HEK293 (cell line): Measurements from ENCODE around the gene NKPD1.

Experiments
- CTCF ChIA-PET: fragments of 350-600 bp; formaldehyde crosslinking; extraction: SDS; loops from one replicate; lab custom pipeline; 2021; ENCODE audit warnings: antibody characterized with exemption; lab: Yijun Ruan, JAX
- POLR2A ChIA-PET: fragments of 300-600 bp; formaldehyde crosslinking; extraction: SDS; loops from one replicate; lab custom pipeline; 2020; ENCODE audit warnings: antibody characterized with exemption, inconsistent platforms; lab: Yijun Ruan, JAX
- H3K27ac ChIP-seq: fragments of 200-500 bp; sonication (Bioruptor generic); 2 replicates; pipeline ENCODE4 v1.5.1; 2014; ENCODE audit warnings: low read depth, low read length, control low read depth, inconsistent platforms; ENCODE audit errors: extremely low read depth
- H3K36me3 ChIP-seq, 2 experiments: fragments of 200-500 bp in 1 of 2; sonication (Bioruptor generic) in 1 of 2; 1 replicate in 1 of 2; 2 replicates in 1 of 2; pipeline ENCODE4 v1.5.1; 2014 to 2017; ENCODE audit warnings: inconsistent platforms in 2 of 2, low read length in 2 of 2; ENCODE audit not compliant: control insufficient read depth in 2 of 2, insufficient read depth in 1 of 2
- H3K4me1 ChIP-seq: fragments of 200-500 bp; sonication (Bioruptor generic); 2 replicates; pipeline ENCODE4 v1.5.1; 2014; ENCODE audit warnings: mild to moderate bottlenecking, low read length, inconsistent platforms; ENCODE audit not compliant: control insufficient read depth, insufficient read depth
- H3K4me3 ChIP-seq: 2 replicates; pipeline ENCODE4 v1.5.1; 2011; ENCODE audit warnings: low read depth, mild to moderate bottlenecking, control low read depth, low read length, moderate library complexity
- H3K9me3 ChIP-seq: fragments of 200-500 bp; sonication (Bioruptor generic); 2 replicates; pipeline ENCODE4 v1.5.1; 2014; ENCODE audit warnings: low read depth, low read length, inconsistent platforms; ENCODE audit not compliant: control insufficient read depth, insufficient read depth
- CTCF ChIP-seq: fragments of 450-650 bp; formaldehyde crosslinking; IDR thresholded peaks from 2 replicates; pipeline ENCODE4 v1.5.1; 2016; ENCODE audit warnings: missing biosample characterization, missing genetic modification characterization
- EGR2 ChIP-seq: fragments of 450-650 bp; formaldehyde crosslinking; IDR thresholded peaks from 2 replicates; pipeline ENCODE4 v1.5.1; 2016; ENCODE audit warnings: low read depth, missing biosample characterization, missing genetic modification characterization
- GLIS1 ChIP-seq: fragments of 450-650 bp; formaldehyde crosslinking; IDR thresholded peaks from 2 replicates; pipeline ENCODE4 v1.5.1; 2016; ENCODE audit warnings: missing biosample characterization, missing genetic modification characterization
- IKZF3 ChIP-seq: fragments of 450-650 bp; IDR thresholded peaks from 2 replicates; pipeline ENCODE4 v1.5.0; 2018; ENCODE audit warnings: missing biosample characterization, mild to moderate bottlenecking, missing genetic modification characterization, moderate library complexity
- KLF1 ChIP-seq: fragments of 450-650 bp; formaldehyde crosslinking; IDR thresholded peaks from 2 replicates; pipeline ENCODE4 v1.5.1; 2016; ENCODE audit warnings: missing biosample characterization, missing genetic modification characterization
- KLF17 ChIP-seq: fragments of 450-650 bp; formaldehyde crosslinking; IDR thresholded peaks from 2 replicates; pipeline ENCODE4 v1.5.1; 2016; ENCODE audit warnings: missing biosample characterization, missing genetic modification characterization
- KLF8 ChIP-seq: fragments of 450-650 bp; formaldehyde crosslinking; IDR thresholded peaks from 2 replicates; pipeline ENCODE4 v1.5.1; 2016; ENCODE audit warnings: missing biosample characterization, missing genetic modification characterization
- KLF9 ChIP-seq: fragments of 450-650 bp; formaldehyde crosslinking; IDR thresholded peaks from 2 replicates; pipeline ENCODE4 v1.5.1; 2016; ENCODE audit warnings: missing biosample characterization, missing genetic modification characterization, low read depth
- REPIN1 ChIP-seq: fragments of 450-650 bp; formaldehyde crosslinking; IDR thresholded peaks from 2 replicates; pipeline ENCODE4 v1.5.1; 2017; ENCODE audit warnings: missing biosample characterization, missing genetic modification characterization, low read depth
- SCRT2 ChIP-seq: fragments of 450-650 bp; formaldehyde crosslinking; IDR thresholded peaks from 2 replicates; pipeline ENCODE4 v1.5.1; 2016; ENCODE audit warnings: missing biosample characterization, missing genetic modification characterization
- SP2 ChIP-seq: fragments of 450-650 bp; formaldehyde crosslinking; IDR thresholded peaks from 2 replicates; pipeline ENCODE4 v1.5.1; 2016; ENCODE audit warnings: missing biosample characterization, missing genetic modification characterization
- WT1 ChIP-seq: fragments of 450-650 bp; formaldehyde crosslinking; IDR thresholded peaks from 2 replicates; pipeline ENCODE4 v1.5.1; 2016; ENCODE audit warnings: missing biosample characterization, missing genetic modification characterization
- ZBTB20 ChIP-seq: fragments of 450-650 bp; formaldehyde crosslinking; IDR thresholded peaks from 2 replicates; pipeline ENCODE4 v1.5.1; 2016; ENCODE audit warnings: missing biosample characterization, missing genetic modification characterization
- ZBTB8A ChIP-seq: fragments of 450-650 bp; formaldehyde crosslinking; IDR thresholded peaks from 2 replicates; pipeline ENCODE4 v1.5.1; 2016; ENCODE audit warnings: missing biosample characterization, missing genetic modification characterization
- ZFHX2 ChIP-seq: fragments of 450-650 bp; formaldehyde crosslinking; conservative IDR thresholded peaks from 2 replicates; pipeline ENCODE4 v1.5.1; 2016; ENCODE audit warnings: missing biosample characterization, missing genetic modification characterization
- ZFP3 ChIP-seq: fragments of 450-650 bp; formaldehyde crosslinking; IDR thresholded peaks from 2 replicates; pipeline ENCODE4 v1.5.1; 2016; ENCODE audit warnings: low read depth, missing biosample characterization, missing genetic modification characterization
- ZFP69B ChIP-seq: fragments of 450-650 bp; formaldehyde crosslinking; IDR thresholded peaks from 2 replicates; pipeline ENCODE4 v1.5.1; 2016; ENCODE audit warnings: missing biosample characterization, missing genetic modification characterization
- ZIC2 ChIP-seq: fragments of 450-650 bp; formaldehyde crosslinking; IDR thresholded peaks from 2 replicates; pipeline ENCODE4 v1.5.1; 2016; ENCODE audit warnings: missing biosample characterization, missing genetic modification characterization
- ZNF10 ChIP-seq: fragments of 450-650 bp; formaldehyde crosslinking; IDR thresholded peaks from 2 replicates; pipeline ENCODE4 v1.5.1; 2017; ENCODE audit warnings: missing biosample characterization, missing genetic modification characterization
- ZNF112 ChIP-seq: fragments of 450-650 bp; formaldehyde crosslinking; IDR thresholded peaks from 2 replicates; pipeline ENCODE4 v1.5.0; 2017; ENCODE audit warnings: missing biosample characterization, missing genetic modification characterization
- ZNF350 ChIP-seq: fragments of 450-650 bp; formaldehyde crosslinking; IDR thresholded peaks from 2 replicates; pipeline ENCODE4 v1.5.0; 2017; ENCODE audit warnings: missing biosample characterization, mild to moderate bottlenecking, missing genetic modification characterization
- ZNF510 ChIP-seq: fragments of 450-650 bp; formaldehyde crosslinking; IDR thresholded peaks from 2 replicates; pipeline ENCODE4 v1.5.1; 2018; ENCODE audit warnings: mild to moderate bottlenecking, missing genetic modification characterization, missing biosample characterization; ENCODE audit not compliant: insufficient replicate concordance
- ZNF544 ChIP-seq: fragments of 450-650 bp; formaldehyde crosslinking; IDR thresholded peaks from 2 replicates; pipeline ENCODE4 v1.5.0; 2017; ENCODE audit warnings: missing biosample characterization, missing genetic modification characterization
- ZNF548 ChIP-seq: fragments of 450-650 bp; formaldehyde crosslinking; IDR thresholded peaks from 2 replicates; pipeline ENCODE4 v1.5.1; 2016; ENCODE audit warnings: missing biosample characterization, missing genetic modification characterization
- ZNF580 ChIP-seq: fragments of 450-650 bp; formaldehyde crosslinking; IDR thresholded peaks from 2 replicates; pipeline ENCODE4 v1.5.1; 2016; ENCODE audit warnings: missing biosample characterization, missing genetic modification characterization
- ZNF600 ChIP-seq: fragments of 450-650 bp; formaldehyde crosslinking; IDR thresholded peaks from 2 replicates; pipeline ENCODE4 v1.5.1; 2016; ENCODE audit warnings: missing biosample characterization, missing genetic modification characterization
- ZNF639 ChIP-seq: fragments of 450-650 bp; formaldehyde crosslinking; IDR thresholded peaks from 2 replicates; pipeline ENCODE4 v1.5.1; 2016; ENCODE audit warnings: missing biosample characterization, missing genetic modification characterization
- ZNF692 ChIP-seq: fragments of 450-650 bp; formaldehyde crosslinking; IDR thresholded peaks from 2 replicates; pipeline ENCODE4 v1.5.1; 2016; ENCODE audit warnings: missing biosample characterization, missing genetic modification characterization
- TF ChIP-seq, protein P1 (sequence below): fragments of 450-650 bp; formaldehyde crosslinking; IDR thresholded peaks from 2 replicates; pipeline ENCODE4 v1.5.1; 2016; ENCODE audit warnings: missing biosample characterization, missing genetic modification characterization, borderline replicate concordance

NKPD1 gene

DNA sequence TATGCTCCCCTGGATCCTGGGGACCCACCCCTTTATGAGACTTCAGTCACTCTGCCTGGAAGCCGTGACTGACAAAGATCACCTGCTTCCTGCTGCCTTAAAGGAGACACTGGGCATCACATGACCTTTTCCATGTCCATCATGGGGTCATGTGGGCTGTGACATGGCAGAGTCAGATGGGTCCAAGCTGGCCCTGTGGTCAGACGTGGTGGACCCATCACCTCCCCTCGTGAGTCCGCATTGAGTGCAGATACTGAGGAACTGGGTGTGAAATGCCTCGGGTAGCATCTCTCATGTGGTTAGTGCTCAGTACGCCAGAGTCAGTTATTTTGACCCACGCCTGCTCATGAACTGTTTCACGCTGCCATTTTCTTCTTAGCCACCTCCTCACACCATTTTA lies 27.1 kb downstream of the NKPD1 start (continued):
- TF ChIP-seq IKZF3 (tag by site-specific recombination) (no peak), REPIN1 (tag by site-specific recombination) (no peak), ZNF350 (no peak), ZFP3 (no peak), ZIC2 (no peak), ZNF112 (no peak), ZNF580 (tag by site-specific recombination) (no peak), KLF9 (no peak)
- TF ChIP-seq, all 188 proteins: peak for 0

GRCh38 chr19:45130888-45131615 lies 29.7 kb downstream of the NKPD1 start:
- CTCF ChIA-PET: interaction anchor here (0.5 to 1.4 kb wide), 9 partner anchors 13 to 385 kb away, joined by 3 to 6 read pairs (median 4); no protein-coding TSS in a partner anchor
- 0 out of 2 replicates have a peak, but pooled peaks cover 4% of the 10 kb centered on the region for H3K4me1 ChIP-seq
- no peak overlapping the region for H3K27ac ChIP-seq
- no peaks in the 10 kb centered on the region for H3K9me3 ChIP-seq
- peaks cover 0 to 3% of the 10 kb centered on the region in 2 experiments; a peak in 2 of 3 replicates for H3K36me3 ChIP-seq
- H3K4me3 ChIP-seq: no peak overlapping the region
- POLR2A ChIA-PET: interaction anchor here (0.6 to 1.2 kb wide), 3 partner anchors 33 to 229 kb away, joined by 4 to 8 read pairs (median 4); partner anchors contain the start of gene PPP1R37
- TF ChIP-seq ZBTB8A (tag by site-specific recombination) (0 out of 2 replicates have a peak, but pooled peaks have one; percentile 35), ZFP69B (tag by site-specific recombination) (no peak), SP2 (0 out of 2 replicates have a peak, but pooled peaks have one; percentile 8), ZFHX2 (tag by site-specific recombination) (peak; percentile 96), ZNF600 (tag by site-specific recombination) (peak; percentile 52), WT1 (peak; percentile 66), ZIC2 (peak; percentile 98), ZNF544 (no peak), ZNF10 (peak; percentile 87), KLF17 (tag by site-specific recombination) (peak; percentile 78), CTCF (tag by site-specific recombination) (peak; percentile 75), SCRT2 (tag by site-specific recombination) (peak; percentile 63), ZNF639 (tag by site-specific recombination) (no peak), KLF8 (tag by site-specific recombination) (0 out of 2 replicates have a peak, but pooled peaks have one; percentile 13), KLF1 (tag by site-specific recombination) (peak; percentile 95), ZNF548 (0 out of 2 replicates have a peak, but pooled peaks have one; percentile 30), ZBTB20 (no peak), ZNF510 (tag by site-specific recombination) (no peak), EGR2 (tag by site-specific recombination) (peak; percentile 93), GLIS1 (tag by site-specific recombination) (peak; percentile 82), ZNF692 (tag by site-specific recombination) (no peak)
- TF ChIP-seq, protein P1, sequence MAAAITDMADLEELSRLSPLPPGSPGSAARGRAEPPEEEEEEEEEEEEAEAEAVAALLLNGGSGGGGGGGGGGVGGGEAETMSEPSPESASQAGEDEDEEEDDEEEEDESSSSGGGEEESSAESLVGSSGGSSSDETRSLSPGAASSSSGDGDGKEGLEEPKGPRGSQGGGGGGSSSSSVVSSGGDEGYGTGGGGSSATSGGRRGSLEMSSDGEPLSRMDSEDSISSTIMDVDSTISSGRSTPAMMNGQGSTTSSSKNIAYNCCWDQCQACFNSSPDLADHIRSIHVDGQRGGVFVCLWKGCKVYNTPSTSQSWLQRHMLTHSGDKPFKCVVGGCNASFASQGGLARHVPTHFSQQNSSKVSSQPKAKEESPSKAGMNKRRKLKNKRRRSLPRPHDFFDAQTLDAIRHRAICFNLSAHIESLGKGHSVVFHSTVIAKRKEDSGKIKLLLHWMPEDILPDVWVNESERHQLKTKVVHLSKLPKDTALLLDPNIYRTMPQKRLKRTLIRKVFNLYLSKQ (tag by site-specific recombination): no peak
